ENCODE data around the gene LRRN2.
A peak's percentile ranks its signal among the peaks of the same experiment; 100 is the strongest.
"Not testable (repeated sequence)": the region's sequence is repeated elsewhere in the genome, so short reads cannot be mapped to it uniquely, and the experiment has no call there.

Gene LRRN2

DNA sequence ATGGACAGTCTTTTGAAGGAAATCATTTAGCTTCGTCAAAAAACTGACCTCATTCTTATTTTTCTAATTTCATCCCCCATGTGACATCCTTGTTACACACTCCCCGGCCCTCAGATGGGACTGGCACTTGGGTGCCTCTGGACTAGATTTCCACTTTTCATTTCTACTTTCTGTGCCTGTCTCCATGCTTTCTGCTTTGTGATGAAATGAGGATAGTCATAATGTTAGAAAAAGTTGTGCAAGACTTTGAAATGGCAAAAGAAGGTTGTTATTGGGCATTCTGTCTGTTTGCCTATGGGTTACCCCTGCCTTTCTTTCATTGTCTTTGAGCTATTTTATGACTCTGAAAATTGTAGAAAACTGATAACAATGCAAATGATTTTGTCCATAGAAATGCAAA lies 114.4 kb downstream of the LRRN2 start:
- no peak for DNase-seq

- DNase-seq, result not testable (repeated sequence)
Measured at GRCh38 chr1:204570021-204570420, 115.5 kb downstream of the LRRN2 start.

GRCh38 chr1:204569478-204569877 lies 116.1 kb downstream of the LRRN2 start:
- peak; percentile 7 for DNase-seq

DNA sequence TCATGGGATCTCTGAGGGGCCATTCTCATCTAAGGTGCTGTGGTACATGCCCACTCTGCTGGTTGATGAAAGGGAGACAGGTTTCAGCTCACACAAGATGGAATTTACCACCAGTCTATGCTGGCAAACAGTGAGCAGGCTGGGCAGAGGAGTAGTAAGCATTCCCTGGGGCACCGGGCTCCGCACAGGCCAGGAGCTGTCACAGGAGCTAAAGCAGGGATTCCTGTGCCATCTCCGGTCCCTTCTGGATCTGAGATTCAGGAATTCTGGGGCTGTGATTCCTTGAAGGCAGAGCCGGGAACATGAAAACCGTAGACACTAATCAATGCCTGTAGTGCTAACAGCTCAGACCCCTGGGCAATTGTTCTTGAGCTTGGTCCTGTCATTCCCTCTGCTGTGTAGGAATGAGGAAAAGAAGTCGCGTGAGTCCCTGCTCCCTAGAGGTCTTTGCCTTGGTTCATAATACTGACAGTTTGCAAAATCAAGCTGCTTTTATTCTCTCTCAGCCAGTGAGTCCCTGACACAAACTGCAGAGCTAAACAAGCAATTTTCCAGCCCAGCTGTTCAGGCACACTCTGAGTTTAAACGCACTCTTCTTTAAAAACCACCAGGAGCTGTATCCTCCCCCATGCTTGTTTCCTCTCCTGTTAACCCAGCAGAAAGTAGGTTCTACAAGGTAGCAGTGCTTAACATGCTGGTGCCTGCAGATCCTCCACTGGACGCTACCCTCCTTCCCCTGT lies 116.8 kb downstream of the LRRN2 start:
- no peak for DNase-seq

Measured in NCI-H526 treated with DMSO at 0.1 percent for 48 hours (cell line).